HG03558 (cell line): Measurements from ENCODE around the gene ERRFI1.

Source experiments
- ATAC-seq: cut with Tn5 transposase; IDR thresholded peaks from one replicate; pipeline ENCODE4 v1.9.1; 2021; ENCODE audit warnings: moderate number of reproducible peaks; ENCODE audit not compliant: unreplicated experiment; ENCODE audit errors: extremely low read depth

Gene ERRFI1

GRCh38 chr1:8021676-8022266, 4.3 kb downstream of the ERRFI1 start:
- no peak for ATAC-seq

- no peak for ATAC-seq
Observed at GRCh38 chr1:8020032-8020431, 6.1 kb downstream of the ERRFI1 start.

GRCh38 chr1:8019229-8019620, 6.9 kb downstream of the ERRFI1 start:
- ATAC-seq: no peak

- no peak for ATAC-seq
Observed at GRCh38 chr1:8018492-8019228, 7.4 kb downstream of the ERRFI1 start.

GRCh38 chr1:8017495-8018197, 8.5 kb downstream of the ERRFI1 start:
- no peak for ATAC-seq

- no peak for ATAC-seq
Observed at GRCh38 chr1:8016895-8017241, 9.2 kb downstream of the ERRFI1 start.

GRCh38 chr1:8016210-8016894, 9.8 kb downstream of the ERRFI1 start:
- ATAC-seq: no peak

- ATAC-seq: no peak
Observed at GRCh38 chr1:8015809-8016165, 10.3 kb downstream of the ERRFI1 start.

- no peak for ATAC-seq
Observed at GRCh38 chr1:8015036-8015808, 10.9 kb downstream of the ERRFI1 start.

GRCh38 chr1:8014381-8014988, 11.6 kb downstream of the ERRFI1 start:
- ATAC-seq: no peak

- no peak for ATAC-seq
Observed at GRCh38 chr1:8013800-8014199, 12.3 kb downstream of the ERRFI1 start.

- ATAC-seq: no peak
Observed at GRCh38 chr1:8013399-8013798, 12.7 kb downstream of the ERRFI1 start.

GRCh38 chr1:8012955-8013354, 13.2 kb downstream of the ERRFI1 start:
- no peak for ATAC-seq

GRCh38 chr1:8011923-8012858, 13.9 kb downstream of the ERRFI1 start:
- ATAC-seq: no peak

GRCh38 chr1:8011016-8011415, 15.1 kb downstream of the ERRFI1 start:
- ATAC-seq: no peak

- ATAC-seq: no peak
Observed at GRCh38 chr1:8010080-8010664, 15.9 kb downstream of the ERRFI1 start.

GRCh38 chr1:8009043-8010002, 16.8 kb downstream of the ERRFI1 start:
- no peak for ATAC-seq
